Breast epithelium (tissue), 3 donors: ENCODE results near the gene BCL6.

Experiments
- POLR2A ChIP-seq: fragments of 450-650 bp; IDR thresholded peaks from one replicate; pipeline ENCODE4 v1.6.1; 2016; ENCODE audit warnings: antibody characterized with exemption, mild to moderate bottlenecking, moderate library complexity
- POLR2AphosphoS5 ChIP-seq, 3 donors: sonication (generic); formaldehyde crosslinking; IDR thresholded peaks; one replicate each; pipeline ENCODE4 v1.6.1; 2017; ENCODE audit warnings: antibody characterized with exemption in 3 of 3
- TF ChIP-seq, protein P1 (sequence below), 3 donors: fragments of 450-650 bp; IDR thresholded peaks; one replicate each; pipeline ENCODE4 v1.5.1; 2016 to 2017; ENCODE audit warnings: antibody characterized with exemption in 3 of 3, mild to moderate bottlenecking in 3 of 3, moderate library complexity in 3 of 3

DNA sequence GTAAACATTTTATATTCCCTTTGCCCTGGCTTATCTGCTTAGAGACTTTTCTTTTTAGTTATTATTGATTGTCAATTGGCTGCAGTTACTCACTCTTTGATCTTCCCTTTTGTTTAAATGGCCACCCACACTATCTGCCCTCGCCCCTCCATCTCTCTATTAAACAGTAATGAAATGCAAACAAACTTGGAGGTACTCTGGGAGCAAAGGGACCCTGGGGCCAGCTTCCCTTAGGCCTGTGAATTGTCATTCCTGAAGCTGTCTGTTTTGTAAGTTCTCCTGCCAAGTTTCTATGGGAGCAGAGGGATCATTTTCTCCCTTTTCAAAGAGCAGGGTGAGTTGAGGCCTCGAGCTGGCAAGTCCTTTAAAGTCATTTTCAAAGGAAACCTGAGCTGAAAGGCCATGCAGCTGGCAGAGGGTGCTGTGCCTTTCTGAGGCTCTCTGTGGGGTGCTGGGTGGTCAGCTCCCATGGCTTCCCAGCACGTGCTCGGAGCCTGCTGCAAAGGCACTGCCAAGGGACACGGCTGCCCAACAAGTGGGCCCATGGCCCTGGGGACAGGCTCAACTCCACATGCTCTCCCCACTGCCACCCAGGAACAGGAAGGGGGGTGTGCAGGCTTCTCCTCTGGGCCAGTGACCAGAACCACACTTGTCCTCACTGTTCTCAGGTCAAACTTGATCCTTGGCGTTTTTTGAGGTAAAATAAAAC is 25.5 kb downstream of the BCL6 start:
- TF ChIP-seq POLR2AphosphoS5 (IDR thresholded peaks at IDR 0.05) (no peak), POLR2A (no peak)
- TF ChIP-seq, protein P1, sequence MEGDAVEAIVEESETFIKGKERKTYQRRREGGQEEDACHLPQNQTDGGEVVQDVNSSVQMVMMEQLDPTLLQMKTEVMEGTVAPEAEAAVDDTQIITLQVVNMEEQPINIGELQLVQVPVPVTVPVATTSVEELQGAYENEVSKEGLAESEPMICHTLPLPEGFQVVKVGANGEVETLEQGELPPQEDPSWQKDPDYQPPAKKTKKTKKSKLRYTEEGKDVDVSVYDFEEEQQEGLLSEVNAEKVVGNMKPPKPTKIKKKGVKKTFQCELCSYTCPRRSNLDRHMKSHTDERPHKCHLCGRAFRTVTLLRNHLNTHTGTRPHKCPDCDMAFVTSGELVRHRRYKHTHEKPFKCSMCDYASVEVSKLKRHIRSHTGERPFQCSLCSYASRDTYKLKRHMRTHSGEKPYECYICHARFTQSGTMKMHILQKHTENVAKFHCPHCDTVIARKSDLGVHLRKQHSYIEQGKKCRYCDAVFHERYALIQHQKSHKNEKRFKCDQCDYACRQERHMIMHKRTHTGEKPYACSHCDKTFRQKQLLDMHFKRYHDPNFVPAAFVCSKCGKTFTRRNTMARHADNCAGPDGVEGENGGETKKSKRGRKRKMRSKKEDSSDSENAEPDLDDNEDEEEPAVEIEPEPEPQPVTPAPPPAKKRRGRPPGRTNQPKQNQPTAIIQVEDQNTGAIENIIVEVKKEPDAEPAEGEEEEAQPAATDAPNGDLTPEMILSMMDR (IDR thresholded peaks at IDR 0.05), result no peak
